ENCODE data around the gene HOXB4.

HOXB4 gene

DNA sequence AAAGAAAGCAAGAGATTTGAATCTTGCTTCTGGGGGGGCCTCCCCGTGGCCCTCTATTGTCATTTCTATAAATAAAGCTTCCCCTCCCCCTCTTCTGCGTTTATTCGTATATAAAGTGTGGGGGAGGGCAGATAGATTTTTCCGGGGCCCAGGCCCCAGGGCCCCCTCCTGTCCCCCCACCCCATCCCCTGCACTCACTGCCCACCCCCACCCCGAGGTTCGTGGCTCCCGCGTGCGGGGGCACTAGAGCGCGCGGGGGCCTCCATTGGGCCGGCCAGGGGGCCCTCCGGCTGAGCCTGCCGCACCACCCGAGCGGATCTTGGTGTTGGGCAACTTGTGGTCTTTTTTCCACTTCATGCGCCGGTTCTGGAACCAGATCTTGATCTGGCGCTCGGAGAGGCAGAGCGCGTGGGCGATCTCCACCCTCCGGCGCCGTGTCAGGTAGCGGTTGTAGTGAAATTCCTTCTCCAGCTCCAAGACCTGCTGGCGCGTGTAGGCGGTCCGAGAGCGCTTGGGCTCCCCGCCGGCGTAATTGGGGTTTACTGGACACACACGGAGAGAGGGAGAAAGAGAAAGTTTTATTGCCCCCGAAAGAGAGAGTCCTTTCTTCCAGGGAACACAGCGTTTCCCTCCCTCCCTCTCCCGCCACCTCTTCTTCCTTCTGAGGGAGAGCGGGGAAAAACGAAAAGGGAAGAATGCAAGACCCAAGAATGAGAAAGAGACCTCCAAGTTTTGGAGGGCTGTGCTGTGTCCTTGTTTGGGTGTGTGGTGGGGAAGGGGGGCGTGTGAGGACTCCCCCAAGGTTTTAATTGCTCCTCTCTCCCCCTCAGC, 1.5 kb downstream of the HOXB4 start:
- peak overlapping the region; percentile 59 for H3K4me3 ChIP-seq (ENCODE audit: low read depth, low read length)
- H3K36me3 ChIP-seq (ENCODE audit: control insufficient read depth, insufficient read depth, low read length): no peaks in the 10 kb centered on the region
- H3K9ac ChIP-seq: no peak overlapping the region
- H3K9me3 ChIP-seq (ENCODE audit: control insufficient read depth, low read length): no peaks in the 10 kb centered on the region
- peak overlapping the region; percentile 82 for H3K4me2 ChIP-seq (ENCODE audit: low read length)
- H3K4me1 ChIP-seq: no peaks in the 10 kb centered on the region
- no peak overlapping the region for H3K27ac ChIP-seq
- H2AFZ ChIP-seq: no peak overlapping the region
- no peaks in the 10 kb centered on the region for H3K79me2 ChIP-seq
- H3K27me3 ChIP-seq (ENCODE audit: control insufficient read depth, insufficient read depth, low read length): no peaks in the 10 kb centered on the region
- TF ChIP-seq, protein P1, sequence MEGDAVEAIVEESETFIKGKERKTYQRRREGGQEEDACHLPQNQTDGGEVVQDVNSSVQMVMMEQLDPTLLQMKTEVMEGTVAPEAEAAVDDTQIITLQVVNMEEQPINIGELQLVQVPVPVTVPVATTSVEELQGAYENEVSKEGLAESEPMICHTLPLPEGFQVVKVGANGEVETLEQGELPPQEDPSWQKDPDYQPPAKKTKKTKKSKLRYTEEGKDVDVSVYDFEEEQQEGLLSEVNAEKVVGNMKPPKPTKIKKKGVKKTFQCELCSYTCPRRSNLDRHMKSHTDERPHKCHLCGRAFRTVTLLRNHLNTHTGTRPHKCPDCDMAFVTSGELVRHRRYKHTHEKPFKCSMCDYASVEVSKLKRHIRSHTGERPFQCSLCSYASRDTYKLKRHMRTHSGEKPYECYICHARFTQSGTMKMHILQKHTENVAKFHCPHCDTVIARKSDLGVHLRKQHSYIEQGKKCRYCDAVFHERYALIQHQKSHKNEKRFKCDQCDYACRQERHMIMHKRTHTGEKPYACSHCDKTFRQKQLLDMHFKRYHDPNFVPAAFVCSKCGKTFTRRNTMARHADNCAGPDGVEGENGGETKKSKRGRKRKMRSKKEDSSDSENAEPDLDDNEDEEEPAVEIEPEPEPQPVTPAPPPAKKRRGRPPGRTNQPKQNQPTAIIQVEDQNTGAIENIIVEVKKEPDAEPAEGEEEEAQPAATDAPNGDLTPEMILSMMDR (IDR thresholded peaks at IDR 0.05): no peak

GRCh38 chr17:48575673-48576478, 2.3 kb downstream of the HOXB4 start:
- Histone ChIP-seq H3K79me2 (no peaks in the 10 kb centered on the region), H2AFZ (no peak overlapping the region), H3K27me3 (ENCODE audit: control insufficient read depth, insufficient read depth, low read length) (no peaks in the 10 kb centered on the region), H3K4me3 (ENCODE audit: low read depth, low read length) (no peak overlapping the region), H3K4me1 (no peaks in the 10 kb centered on the region), H3K36me3 (ENCODE audit: control insufficient read depth, insufficient read depth, low read length) (no peaks in the 10 kb centered on the region), H3K4me2 (ENCODE audit: low read length) (peak overlapping the region; percentile 1), H3K9ac (no peak overlapping the region), H3K27ac (peak overlapping the region; percentile 1), H3K9me3 (ENCODE audit: control insufficient read depth, low read length) (no peaks in the 10 kb centered on the region)
- TF ChIP-seq, protein P1 (IDR thresholded peaks at IDR 0.05): no peak

DNA sequence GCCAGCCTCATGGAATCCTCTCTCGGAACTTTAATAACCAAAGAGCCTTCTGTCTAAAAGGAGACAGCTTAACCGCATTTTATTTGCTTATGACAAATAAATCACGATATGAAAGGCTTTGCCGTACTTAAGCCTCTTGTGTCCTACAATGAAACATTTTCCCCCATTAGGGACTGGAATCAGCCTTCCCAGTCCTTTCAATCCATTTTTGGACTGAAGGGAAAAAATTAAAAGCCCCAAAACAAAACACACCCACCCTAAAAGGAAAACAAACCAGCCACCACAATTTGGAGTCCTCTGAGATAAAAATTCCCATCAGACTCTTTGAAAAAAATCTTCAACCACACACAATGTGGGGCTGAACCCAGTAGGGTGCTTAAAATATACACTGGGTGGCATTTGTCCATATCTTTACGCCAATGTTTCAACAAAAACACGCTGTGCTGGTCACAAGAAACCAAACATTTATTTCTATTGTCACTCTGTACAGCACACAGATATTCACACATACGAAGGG, 3.0 kb downstream of the HOXB4 start:
- Histone ChIP-seq H3K79me2 (no peaks in the 10 kb centered on the region), H3K9ac (no peak overlapping the region), H3K27me3 (ENCODE audit: control insufficient read depth, insufficient read depth, low read length) (no peaks in the 10 kb centered on the region), H3K36me3 (ENCODE audit: control insufficient read depth, insufficient read depth, low read length) (no peaks in the 10 kb centered on the region), H3K9me3 (ENCODE audit: control insufficient read depth, low read length) (no peaks in the 10 kb centered on the region), H3K4me2 (ENCODE audit: low read length) (no peak overlapping the region), H2AFZ (no peak overlapping the region), H3K4me3 (ENCODE audit: low read depth, low read length) (no peak overlapping the region), H3K4me1 (no peaks in the 10 kb centered on the region), H3K27ac (no peak overlapping the region)
- TF ChIP-seq, protein P1 (IDR thresholded peaks at IDR 0.05): no peak

DNA sequence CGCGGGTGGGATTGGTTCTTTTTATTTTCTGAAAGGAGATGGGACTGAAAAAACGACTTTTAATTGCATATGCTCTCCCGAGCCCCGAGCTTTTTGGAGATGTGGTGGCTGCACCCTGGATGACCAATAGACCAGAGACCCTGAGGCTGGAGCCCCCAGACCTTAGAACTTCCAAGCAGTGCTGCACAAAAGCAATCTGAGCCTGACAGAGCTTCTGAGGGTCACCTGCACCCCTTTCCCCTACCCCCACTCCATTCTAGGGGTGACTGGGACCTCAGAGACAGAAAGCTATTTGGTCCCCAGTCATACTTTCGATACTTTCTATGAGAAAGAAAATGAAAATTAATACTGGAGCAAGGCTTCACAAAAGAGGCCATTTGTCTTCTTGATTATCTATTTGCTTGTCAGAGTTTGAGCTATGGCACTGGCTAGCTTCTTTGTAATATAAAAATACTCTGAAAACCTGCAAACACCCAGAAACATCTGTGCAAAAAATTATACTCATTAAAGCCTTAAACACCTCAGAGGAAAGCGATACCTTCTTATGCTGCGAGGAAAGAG, 3.6 kb downstream of the HOXB4 start:
- no peaks in the 10 kb centered on the region for H3K4me1 ChIP-seq
- H3K9ac ChIP-seq: no peak overlapping the region
- H3K9me3 ChIP-seq (ENCODE audit: control insufficient read depth, low read length): no peaks in the 10 kb centered on the region
- no peaks in the 10 kb centered on the region for H3K36me3 ChIP-seq (ENCODE audit: control insufficient read depth, insufficient read depth, low read length)
- no peaks in the 10 kb centered on the region for H3K79me2 ChIP-seq
- no peaks in the 10 kb centered on the region for H3K27me3 ChIP-seq (ENCODE audit: control insufficient read depth, insufficient read depth, low read length)
- H3K27ac ChIP-seq: no peak overlapping the region
- H3K4me2 ChIP-seq (ENCODE audit: low read length): no peak overlapping the region
- TF ChIP-seq, protein P1 (IDR thresholded peaks at IDR 0.05): no peak
- no peak overlapping the region for H3K4me3 ChIP-seq (ENCODE audit: low read depth, low read length)
- H2AFZ ChIP-seq: no peak overlapping the region

All from parathyroid adenoma (tissue), 2 donors.